ENCODE measurements around the gene SUCLG1. TPM values are rescaled to one million over a fixed set of nuclear protein-coding genes. Genes with fewer than 3 reads are reported as not detected.

SUCLG1 gene
- total and polyA plus RNA-seq, 10 of the 15 experiments (the other 5 are each of a cell fraction or from before 2014, with no cell fraction given): 75.4 to 197 (median 93.6) TPM

DNA sequence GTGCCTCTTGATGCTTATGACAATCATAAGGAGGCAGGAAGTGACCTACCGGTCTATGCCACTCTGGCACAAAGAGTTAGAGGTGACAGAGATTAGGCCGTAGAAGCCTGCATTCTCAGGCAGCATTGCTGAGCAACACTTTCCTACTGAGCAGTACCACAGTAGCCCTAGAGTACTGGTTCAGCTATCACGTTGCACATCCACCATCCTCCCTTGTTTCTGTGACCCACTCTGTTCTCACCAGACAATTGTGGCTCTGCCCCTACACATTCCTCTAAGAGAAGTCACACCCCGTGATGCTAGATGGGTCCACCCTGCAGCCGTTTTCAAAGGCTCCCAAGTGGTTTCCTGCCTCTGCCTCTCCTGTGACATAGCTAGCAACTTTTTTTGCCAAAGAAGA lies 22.6 kb upstream of the SUCLG1 start:
- in situ Hi-C loops (cut with MboI): no loop called here
- intact Hi-C loops (cut with micrococcal nuclease; ENCODE audit: unreplicated experiment): no loop called here
- H3K4me1 ChIP-seq (ENCODE audit: control insufficient read depth, insufficient read depth, low read length): no peaks in the 10 kb centered on the region
- ChIA-PET RAD21 (ENCODE audit: unreplicated experiment) (no interaction called here), CTCF (interaction anchor here (0.9 kb wide), 1 partner anchor 400 kb away, joined by 3 read pairs; no protein-coding TSS in a partner anchor), SMC1A (ENCODE audit: uncharacterized antibody, unreplicated experiment) (no interaction called here), POLR2A (no interaction called here)
- no peak overlapping the region for H2AFZ ChIP-seq (ENCODE audit: control insufficient read depth, low read depth, low read length)
- H3K27me3 ChIP-seq (replicated peaks in 1 of 2; ENCODE audit: control insufficient read depth in 2 of 2, insufficient read depth in 2 of 2, low read length in 1 of 2): peaks cover 2 to 3% of the 10 kb centered on the region in 2 experiments; a peak in 2 of 4 replicates
- H3K9ac ChIP-seq (ENCODE audit: control insufficient read depth, insufficient read depth, low read length): no peak overlapping the region
- no peak for DNase-seq (ENCODE audit: low read depth, low spot score)
- H3K27ac ChIP-seq (ENCODE audit: control insufficient read depth, insufficient read depth): no peak overlapping the region
- H3K79me2 ChIP-seq (ENCODE audit: control insufficient read depth, insufficient read depth, low read length): no peaks in the 10 kb centered on the region
- no peaks in the 10 kb centered on the region for H4K20me1 ChIP-seq (ENCODE audit: control insufficient read depth, insufficient read depth)
- no peak overlapping the region for H3K4me2 ChIP-seq (ENCODE audit: control insufficient read depth, insufficient read depth)
- no peaks in the 10 kb centered on the region for H3K9me3 ChIP-seq (replicated peaks; ENCODE audit: control insufficient read depth, insufficient read depth, low read length)
- no peak overlapping the region for H3K4me3 ChIP-seq
- no TSS peak for BruUV-seq (replicated peaks)
- no peak for ATAC-seq
- H3K36me3 ChIP-seq (ENCODE audit: control insufficient read depth in 2 of 2, insufficient read depth in 2 of 2, low read length in 1 of 2): no peaks in the 10 kb centered on the region
- no peak for FAIRE-seq
- WGBS (ENCODE audit: insufficient coverage, insufficient replicate concordance, low lambda C conversion rate, missing lambda C conversion rate): 8% methylated on average over 5 of the region's 5 CpGs
- TF ChIP-seq MYB (IDR thresholded peaks at IDR 0.05; ENCODE audit: borderline replicate concordance, low read depth, low read length) (no peak), WRNIP1 (IDR thresholded peaks at IDR 0.05; ENCODE audit: borderline replicate concordance, low read depth, low read length) (no peak)
- TF ChIP-seq, protein P1, sequence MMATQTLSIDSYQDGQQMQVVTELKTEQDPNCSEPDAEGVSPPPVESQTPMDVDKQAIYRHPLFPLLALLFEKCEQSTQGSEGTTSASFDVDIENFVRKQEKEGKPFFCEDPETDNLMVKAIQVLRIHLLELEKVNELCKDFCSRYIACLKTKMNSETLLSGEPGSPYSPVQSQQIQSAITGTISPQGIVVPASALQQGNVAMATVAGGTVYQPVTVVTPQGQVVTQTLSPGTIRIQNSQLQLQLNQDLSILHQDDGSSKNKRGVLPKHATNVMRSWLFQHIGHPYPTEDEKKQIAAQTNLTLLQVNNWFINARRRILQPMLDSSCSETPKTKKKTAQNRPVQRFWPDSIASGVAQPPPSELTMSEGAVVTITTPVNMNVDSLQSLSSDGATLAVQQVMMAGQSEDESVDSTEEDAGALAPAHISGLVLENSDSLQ (IDR thresholded peaks at IDR 0.05): no peak

DNA sequence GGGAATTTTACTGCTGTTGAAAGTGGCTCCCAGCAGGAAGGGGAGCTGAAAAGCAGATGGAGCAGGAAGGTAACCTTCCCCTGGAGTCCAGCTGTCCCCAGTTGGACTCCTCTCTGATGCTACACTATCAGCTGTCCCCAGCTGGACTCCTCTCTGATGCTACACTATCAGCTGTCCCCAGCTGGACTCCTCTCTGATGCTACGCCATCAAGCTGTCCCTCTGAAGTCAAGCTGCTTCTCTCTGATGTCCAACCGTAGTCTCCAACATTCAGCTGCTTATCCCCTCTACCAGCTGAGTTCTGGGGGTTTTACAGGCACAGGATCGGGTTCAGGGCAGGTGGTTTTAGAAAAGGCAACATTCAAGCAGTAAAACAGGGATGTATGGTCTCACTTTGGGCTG lies 19.8 kb upstream of the SUCLG1 start:
- Histone ChIP-seq H3K36me3 (ENCODE audit: control insufficient read depth in 2 of 2, insufficient read depth in 2 of 2, low read length in 1 of 2) (no peaks in the 10 kb centered on the region), H3K4me3 (no peak overlapping the region), H3K27ac (ENCODE audit: control insufficient read depth, insufficient read depth) (no peak overlapping the region), H3K4me2 (ENCODE audit: control insufficient read depth, insufficient read depth) (no peak overlapping the region), H4K20me1 (ENCODE audit: control insufficient read depth, insufficient read depth) (no peaks in the 10 kb centered on the region), H3K9me3 (replicated peaks; ENCODE audit: control insufficient read depth, insufficient read depth, low read length) (no peaks in the 10 kb centered on the region), H3K79me2 (ENCODE audit: control insufficient read depth, insufficient read depth, low read length) (no peaks in the 10 kb centered on the region), H3K4me1 (ENCODE audit: control insufficient read depth, insufficient read depth, low read length) (no peaks in the 10 kb centered on the region), H3K27me3 (replicated peaks in 1 of 2; ENCODE audit: control insufficient read depth in 2 of 2, insufficient read depth in 2 of 2, low read length in 1 of 2) (no peaks in the 10 kb centered on the region), H2AFZ (ENCODE audit: control insufficient read depth, low read depth, low read length) (no peak overlapping the region), H3K9ac (ENCODE audit: control insufficient read depth, insufficient read depth, low read length) (no peak overlapping the region)
- BruUV-seq (replicated peaks): no TSS peak
- ChIA-PET CTCF (no interaction called here), POLR2A (no interaction called here), RAD21 (ENCODE audit: unreplicated experiment) (no interaction called here), SMC1A (ENCODE audit: uncharacterized antibody, unreplicated experiment) (interaction anchor here (1.3 kb wide), 1 partner anchor 10 kb away, joined by 3 read pairs; no protein-coding TSS in a partner anchor)
- in situ Hi-C loops (cut with MboI) (no loop called here), intact Hi-C loops (cut with micrococcal nuclease; ENCODE audit: unreplicated experiment) (no loop called here)
- no peak for DNase-seq (ENCODE audit: low read depth, low spot score)
- WGBS (ENCODE audit: insufficient coverage, insufficient replicate concordance, low lambda C conversion rate, missing lambda C conversion rate): 44% methylated on average over 3 of the region's 3 CpGs
- FAIRE-seq: no peak
- ATAC-seq: no peak
- TF ChIP-seq SIX5 (IDR thresholded peaks at IDR 0.05; ENCODE audit: low read depth, low read length, severe bottlenecking) (no peak), RFX5 (IDR thresholded peaks at IDR 0.05; ENCODE audit: low read depth, low read length) (no peak), HDAC6 (IDR thresholded peaks at IDR 0.05; ENCODE audit: unreplicated experiment) (no peak), NR2C1 (IDR thresholded peaks at IDR 0.05) (no peak), CBX5 (IDR thresholded peaks at IDR 0.05; ENCODE audit: low read depth) (no peak)
- TF ChIP-seq, protein P2, sequence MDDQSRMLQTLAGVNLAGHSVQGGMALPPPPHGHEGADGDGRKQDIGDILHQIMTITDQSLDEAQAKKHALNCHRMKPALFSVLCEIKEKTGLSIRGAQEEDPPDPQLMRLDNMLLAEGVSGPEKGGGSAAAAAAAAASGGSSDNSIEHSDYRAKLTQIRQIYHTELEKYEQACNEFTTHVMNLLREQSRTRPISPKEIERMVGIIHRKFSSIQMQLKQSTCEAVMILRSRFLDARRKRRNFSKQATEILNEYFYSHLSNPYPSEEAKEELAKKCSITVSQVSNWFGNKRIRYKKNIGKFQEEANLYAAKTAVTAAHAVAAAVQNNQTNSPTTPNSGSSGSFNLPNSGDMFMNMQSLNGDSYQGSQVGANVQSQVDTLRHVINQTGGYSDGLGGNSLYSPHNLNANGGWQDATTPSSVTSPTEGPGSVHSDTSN (IDR thresholded peaks at IDR 0.05; ENCODE audit: insufficient replicate concordance, low read depth, low read length): no peak
- TF ChIP-seq, protein P3, sequence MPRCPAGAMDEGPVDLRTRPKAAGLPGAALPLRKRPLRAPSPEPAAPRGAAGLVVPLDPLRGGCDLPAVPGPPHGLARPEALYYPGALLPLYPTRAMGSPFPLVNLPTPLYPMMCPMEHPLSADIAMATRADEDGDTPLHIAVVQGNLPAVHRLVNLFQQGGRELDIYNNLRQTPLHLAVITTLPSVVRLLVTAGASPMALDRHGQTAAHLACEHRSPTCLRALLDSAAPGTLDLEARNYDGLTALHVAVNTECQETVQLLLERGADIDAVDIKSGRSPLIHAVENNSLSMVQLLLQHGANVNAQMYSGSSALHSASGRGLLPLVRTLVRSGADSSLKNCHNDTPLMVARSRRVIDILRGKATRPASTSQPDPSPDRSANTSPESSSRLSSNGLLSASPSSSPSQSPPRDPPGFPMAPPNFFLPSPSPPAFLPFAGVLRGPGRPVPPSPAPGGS (IDR thresholded peaks at IDR 0.05; ENCODE audit: borderline replicate concordance, insufficient read depth, low read depth, low read length, poor library complexity, severe bottlenecking): no peak

All from GM12878 (cell line).